Activated T-helper 1 cell treated with anti-CD3 and anti-CD28 coated beads, Interleukin-12 subunit alpha, Interleukin-12 subunit beta, Interleukin-2, Interleukin-4 antibody, amounts not matched to agents 30 ng/mL and 10 ng/mL and 1 ng/mL, durations not matched to agents 14 hours and 24 hours and 36 hours (primary cell): ENCODE results near the gene PPIF. TPM values are rescaled to one million over a fixed set of nuclear protein-coding genes. Genes with fewer than 3 reads are reported as not detected.

ENCODE experiments used
- DNase-seq: peaks from one replicate; pipeline ENCODE4 v3.0.0; 2021; ENCODE audit warnings: low spot score
- H3K27ac Mint-ChIP-seq: one replicate; pipeline ENCODE4 v1.8.0; 2021; ENCODE audit warnings: mild to moderate bottlenecking, mixed read lengths
- H3K27me3 Mint-ChIP-seq: one replicate; pipeline ENCODE4 v1.8.0; 2022; ENCODE audit warnings: mild to moderate bottlenecking, moderate library complexity, mixed read lengths; ENCODE audit not compliant: insufficient read depth
- H3K36me3 Mint-ChIP-seq: one replicate; pipeline ENCODE4 v1.8.0; 2021; ENCODE audit warnings: low read depth, mixed read lengths
- H3K4me1 Mint-ChIP-seq: one replicate; pipeline ENCODE4 v1.8.0; 2021; ENCODE audit warnings: low read depth, mixed read lengths
- H3K4me3 Mint-ChIP-seq: one replicate; pipeline ENCODE4 v1.8.0; 2021; ENCODE audit warnings: mild to moderate bottlenecking, moderate library complexity, mixed read lengths
- H3K9me3 Mint-ChIP-seq: one replicate; pipeline ENCODE4 v1.8.0; 2021; ENCODE audit warnings: mixed read lengths
- intact Hi-C: fragments of 100-400 bp; cut with micrococcal nuclease; formaldehyde crosslinking; loops from one replicate; pipeline ENCODE4 v1.15.1; 2024
- total RNA-seq: library from RNA; stranded (reverse); gene quantifications from 2 replicates; pipeline ENCODE4 v1.2.3, GENCODE V29; 2022

PPIF gene
- total RNA-seq, 1 donor from 2014 or later = 155 TPM

DNA sequence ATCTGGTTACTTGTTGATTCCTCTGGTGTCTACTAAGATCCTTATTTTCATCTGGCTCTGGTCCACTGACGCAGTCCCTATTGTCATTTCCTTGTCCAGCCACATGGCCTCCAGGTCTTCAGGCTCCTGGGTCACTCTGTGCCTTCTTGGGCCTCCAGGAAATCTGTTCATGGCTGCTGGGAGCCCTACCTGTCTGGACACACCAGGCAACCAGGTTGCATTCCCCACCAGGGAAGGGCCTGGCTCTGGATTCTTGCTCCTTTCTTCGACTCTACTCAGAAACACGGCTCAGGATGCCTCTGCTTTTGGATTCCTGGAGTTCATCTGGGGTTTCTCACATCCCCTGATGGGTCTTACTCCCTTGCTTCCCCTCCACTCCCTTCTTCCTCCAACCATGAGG lies 8.0 kb upstream of the PPIF start:
- H3K9me3 Mint-ChIP-seq = peaks cover 3% of the 10 kb centered on the region
- no peak overlapping the region for H3K27ac Mint-ChIP-seq
- peaks cover 8% of the 10 kb centered on the region for H3K36me3 Mint-ChIP-seq
- DNase-seq = no peak
- H3K4me3 Mint-ChIP-seq = no peak overlapping the region
- H3K27me3 Mint-ChIP-seq = no peaks in the 10 kb centered on the region
- peaks cover 50% of the 10 kb centered on the region for H3K4me1 Mint-ChIP-seq
- intact Hi-C loops = no loop called here

DNA sequence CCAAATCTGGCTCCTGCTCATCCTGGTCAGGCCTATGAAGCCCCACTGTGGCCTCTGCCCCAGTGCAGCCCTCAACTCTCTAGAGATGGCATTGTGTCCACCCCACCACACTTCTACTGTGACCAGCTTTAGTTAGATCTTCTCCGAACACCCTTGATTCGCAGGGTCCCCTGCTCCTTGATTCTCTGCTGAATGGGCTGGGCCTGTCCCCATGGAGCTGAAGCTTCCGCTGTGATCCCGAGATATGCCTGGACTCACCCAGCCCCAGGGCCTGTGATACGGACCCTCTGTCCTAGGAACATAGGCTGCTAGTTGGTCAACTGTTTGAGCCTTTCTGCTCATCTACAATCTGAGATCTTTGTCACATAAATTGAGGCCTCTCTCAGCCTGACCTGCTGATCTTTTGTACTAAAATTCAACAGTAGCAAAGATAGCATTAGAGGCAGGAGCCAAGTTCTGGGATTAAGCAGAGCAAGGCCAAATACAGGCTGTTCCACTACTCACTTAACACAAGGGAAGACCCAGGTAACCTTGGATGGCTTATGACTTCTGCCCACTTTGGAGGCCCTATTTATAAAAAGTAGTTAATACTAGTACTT lies 6.5 kb upstream of the PPIF start:
- no peak for DNase-seq
- Mint-ChIP-seq H3K4me1 (peaks cover 48% of the 10 kb centered on the region), H3K27ac (peak overlapping the region; percentile 0), H3K27me3 (no peaks in the 10 kb centered on the region), H3K4me3 (no peak overlapping the region), H3K36me3 (peaks cover 6% of the 10 kb centered on the region), H3K9me3 (peaks cover 3% of the 10 kb centered on the region)
- intact Hi-C loops = no loop called here

DNA sequence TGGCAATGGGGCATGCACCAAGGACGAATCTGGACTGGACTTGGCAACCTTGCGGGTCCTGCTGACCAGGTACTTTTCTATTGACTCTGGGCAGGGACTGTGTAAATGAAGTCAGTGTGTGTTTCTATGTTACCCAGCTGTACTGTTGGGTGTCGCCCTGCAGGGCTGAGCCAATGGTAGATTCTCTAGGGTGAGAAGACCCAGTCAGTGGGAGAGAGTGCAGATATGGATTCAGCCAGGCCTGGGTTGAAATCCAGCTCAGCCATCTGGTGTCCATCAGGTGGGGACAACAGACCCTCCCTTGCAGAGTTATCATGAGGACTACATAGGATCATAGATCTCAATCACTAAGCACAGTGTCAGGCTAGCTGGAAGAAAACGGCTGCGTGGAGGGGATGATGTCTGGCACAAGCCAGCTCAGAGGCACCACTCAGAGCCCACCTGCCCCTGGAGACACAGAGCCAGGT lies 4.9 kb upstream of the PPIF start:
- Mint-ChIP-seq H3K27ac (no peak overlapping the region), H3K4me1 (peaks cover 49% of the 10 kb centered on the region), H3K9me3 (peaks cover under 1% of the 10 kb centered on the region), H3K4me3 (no peak overlapping the region), H3K36me3 (peaks cover 3% of the 10 kb centered on the region), H3K27me3 (no peaks in the 10 kb centered on the region)
- DNase-seq = no peak
- intact Hi-C loops = no loop called here

GRCh38 chr10:79342811-79343561 lies 4.3 kb upstream of the PPIF start:
- DNase-seq = no peak
- no peaks in the 10 kb centered on the region for H3K9me3 Mint-ChIP-seq
- H3K4me3 Mint-ChIP-seq = no peak overlapping the region
- intact Hi-C loops = no loop called here
- H3K27ac Mint-ChIP-seq = no peak overlapping the region
- H3K27me3 Mint-ChIP-seq = no peaks in the 10 kb centered on the region
- peaks cover 3% of the 10 kb centered on the region for H3K36me3 Mint-ChIP-seq
- peaks cover 49% of the 10 kb centered on the region for H3K4me1 Mint-ChIP-seq

DNA sequence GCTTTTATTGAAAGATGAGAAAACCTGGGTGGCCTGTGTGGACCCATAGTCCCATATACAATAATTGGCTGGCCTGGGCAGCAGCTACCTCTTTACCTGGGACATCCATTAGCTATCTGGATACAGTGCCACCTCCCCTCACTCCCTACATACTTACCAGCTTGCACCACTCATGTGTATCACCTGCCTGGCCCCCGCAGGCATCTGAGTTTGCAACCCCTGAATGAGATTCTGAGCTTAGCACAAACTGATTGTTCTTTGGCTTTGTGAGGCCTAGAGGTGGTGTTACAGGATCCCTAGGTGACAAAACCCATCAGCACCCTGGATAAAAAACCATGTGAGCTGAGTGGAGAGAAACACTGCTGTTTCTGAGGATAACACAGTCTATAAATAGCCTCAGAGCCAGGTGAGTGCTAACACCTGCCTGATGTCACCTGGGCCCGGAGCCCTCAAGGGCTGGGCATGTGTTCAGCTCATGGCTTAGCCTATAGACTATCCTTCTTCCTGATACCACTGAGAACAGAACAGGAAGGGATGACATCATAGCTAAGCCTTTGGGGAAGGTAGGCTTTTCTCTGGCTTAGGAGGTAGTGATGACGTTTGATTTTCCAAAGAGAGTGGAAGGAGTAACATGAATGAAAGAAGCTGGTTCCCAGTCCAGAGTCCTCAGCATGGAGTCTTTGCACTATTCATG lies 2.6 kb upstream of the PPIF start:
- peaks cover 15% of the 10 kb centered on the region for H3K36me3 Mint-ChIP-seq
- no peaks in the 10 kb centered on the region for H3K27me3 Mint-ChIP-seq
- no peak overlapping the region for H3K27ac Mint-ChIP-seq
- no peak overlapping the region for H3K4me3 Mint-ChIP-seq
- peaks cover 65% of the 10 kb centered on the region for H3K4me1 Mint-ChIP-seq
- DNase-seq = no peak
- intact Hi-C loops = loop anchor here (5.0 kb wide), 1 partner anchor 277 kb away; the partner anchor contains the start of gene ZMIZ1
- H3K9me3 Mint-ChIP-seq = no peaks in the 10 kb centered on the region

- no peaks in the 10 kb centered on the region for H3K9me3 Mint-ChIP-seq
Observed at GRCh38 chr10:79345241-79346011, 1.8 kb upstream of the PPIF start.

DNA sequence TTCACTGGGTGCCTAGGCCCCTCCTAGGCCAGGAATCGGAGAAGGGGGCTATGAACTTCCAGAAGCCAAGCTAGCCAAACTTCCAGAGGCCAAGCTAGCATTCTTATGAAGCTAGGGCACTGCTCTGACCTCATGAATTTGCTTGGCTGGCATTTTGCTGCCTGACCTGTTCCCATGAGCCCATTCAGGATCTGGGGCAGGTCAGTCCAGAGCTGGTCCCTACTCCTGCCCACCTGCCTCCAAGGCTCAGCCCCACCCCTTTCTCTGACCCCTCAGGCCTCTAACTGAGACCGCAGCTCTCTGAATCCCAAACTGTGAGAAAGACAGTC lies 1.3 kb upstream of the PPIF start:
- H3K27me3 Mint-ChIP-seq = no peaks in the 10 kb centered on the region
- intact Hi-C loops = loop anchor here (5.0 kb wide), 1 partner anchor 279 kb away; the partner anchor contains the start of gene ZMIZ1
- peaks cover 73% of the 10 kb centered on the region for H3K4me1 Mint-ChIP-seq
- no peaks in the 10 kb centered on the region for H3K9me3 Mint-ChIP-seq
- no peak overlapping the region for H3K4me3 Mint-ChIP-seq
- peaks cover 23% of the 10 kb centered on the region for H3K36me3 Mint-ChIP-seq
- DNase-seq = no peak
- peak overlapping the region; percentile 7 for H3K27ac Mint-ChIP-seq

More at GRCh38 chr10:79345241-79346011, 1.8 kb upstream of the PPIF start:
- intact Hi-C loops = loop anchor here (5.0 kb wide), 1 partner anchor 278 kb away; the partner anchor contains the start of gene ZMIZ1
- H3K36me3 Mint-ChIP-seq = peaks cover 23% of the 10 kb centered on the region
- no peak overlapping the region for H3K4me3 Mint-ChIP-seq
- no peaks in the 10 kb centered on the region for H3K27me3 Mint-ChIP-seq
- no peak for DNase-seq
- peaks cover 72% of the 10 kb centered on the region for H3K4me1 Mint-ChIP-seq
- H3K27ac Mint-ChIP-seq = no peak overlapping the region

GRCh38 chr10:79346388-79347225 lies 662 bp upstream of the PPIF start:
- no peak for DNase-seq
- Mint-ChIP-seq H3K4me3 (peak overlapping the region; percentile 70), H3K36me3 (peaks cover 26% of the 10 kb centered on the region), H3K27ac (peak overlapping the region; percentile 75), H3K27me3 (no peaks in the 10 kb centered on the region), H3K4me1 (peaks cover 73% of the 10 kb centered on the region), H3K9me3 (no peaks in the 10 kb centered on the region)
- intact Hi-C loops = loop anchor here (1.0 to 5.0 kb wide), 9 partner anchors 14 to 1313 kb away; partner anchors contain the start of genes RPS24 and ZMIZ1

- H3K4me3 Mint-ChIP-seq = peak overlapping the region; percentile 95
Observed at GRCh38 chr10:79347894-79348639, 798 bp downstream of the PPIF start.

DNA sequence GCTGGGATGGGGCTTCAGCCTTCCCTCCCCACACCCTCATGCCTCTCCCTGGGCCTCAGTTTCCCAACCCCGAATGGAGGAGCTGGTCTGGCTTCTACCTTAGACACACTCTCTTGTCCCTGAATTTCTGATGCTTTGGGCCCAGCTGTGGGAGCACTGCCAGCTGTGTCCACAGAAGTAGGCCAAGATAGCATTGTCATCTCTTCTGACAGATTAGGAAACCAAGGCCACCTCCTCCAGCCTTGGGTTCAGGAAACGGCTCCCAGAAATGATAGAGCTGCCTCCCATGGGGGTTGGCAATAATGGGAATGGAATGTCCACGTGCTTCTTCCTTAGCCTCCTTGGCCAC lies 1.3 kb downstream of the PPIF start:
- Mint-ChIP-seq H3K9me3 (no peaks in the 10 kb centered on the region), H3K4me1 (peaks cover 69% of the 10 kb centered on the region), H3K4me3 (peak overlapping the region; percentile 95), H3K36me3 (peaks cover 40% of the 10 kb centered on the region), H3K27ac (peak overlapping the region; percentile 93), H3K27me3 (no peaks in the 10 kb centered on the region)
- DNase-seq = no peak
- intact Hi-C loops = loop anchor here (1.0 to 5.0 kb wide), 3 partner anchors 97 to 855 kb away; partner anchors contain the start of genes ZCCHC24 and ZMIZ1

More at GRCh38 chr10:79347894-79348639, 798 bp downstream of the PPIF start:
- Mint-ChIP-seq H3K4me1 (peaks cover 69% of the 10 kb centered on the region), H3K36me3 (peaks cover 34% of the 10 kb centered on the region), H3K27me3 (no peaks in the 10 kb centered on the region), H3K9me3 (no peaks in the 10 kb centered on the region), H3K27ac (peak overlapping the region; percentile 93)
- peak; percentile 80 for DNase-seq
- intact Hi-C loops = loop anchor here (1.0 to 5.0 kb wide), 11 partner anchors 16 to 1315 kb away; partner anchors contain the start of genes RPS24, ZCCHC24 and ZMIZ1

DNA sequence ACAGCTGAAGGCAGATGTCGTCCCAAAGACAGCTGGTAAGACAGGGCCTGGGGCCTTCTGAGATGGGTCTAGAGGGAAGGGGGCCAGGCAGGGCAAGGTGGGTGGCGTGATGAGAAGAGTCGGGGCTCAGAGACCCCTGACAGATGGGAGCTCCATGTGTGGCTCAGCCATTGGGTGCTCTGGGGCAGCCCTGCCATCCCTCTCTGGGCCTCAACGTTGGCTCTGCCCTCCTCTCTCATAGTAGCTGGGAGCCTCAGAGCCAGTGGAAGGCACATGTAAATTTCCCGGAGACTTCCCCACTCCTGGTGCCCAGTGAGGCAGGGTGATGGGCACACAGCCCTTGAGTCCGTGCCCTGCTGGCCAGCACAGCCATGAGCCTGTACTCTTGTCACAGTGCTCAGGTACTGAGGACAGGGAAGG lies 1.8 kb downstream of the PPIF start:
- DNase-seq = no peak
- no peaks in the 10 kb centered on the region for H3K9me3 Mint-ChIP-seq
- H3K4me3 Mint-ChIP-seq = peak overlapping the region; percentile 95
- peak overlapping the region; percentile 93 for H3K27ac Mint-ChIP-seq
- peaks cover 44% of the 10 kb centered on the region for H3K36me3 Mint-ChIP-seq
- no peaks in the 10 kb centered on the region for H3K27me3 Mint-ChIP-seq
- intact Hi-C loops = loop anchor here (5.0 kb wide), 1 partner anchor 282 kb away; the partner anchor contains the start of gene ZMIZ1
- peaks cover 69% of the 10 kb centered on the region for H3K4me1 Mint-ChIP-seq
